Bronchial epithelial cell (primary cell): ENCODE results near the gene CHMP6. TPM values are rescaled to one million over a fixed set of nuclear protein-coding genes. Genes with fewer than 3 reads are reported as not detected.

ENCODE experiments used
- DNase-seq: peaks from one replicate; pipeline ENCODE4 v3.0.0-alpha.2; 2010; ENCODE audit warnings: low read depth
- FAIRE-seq: peaks from 2 replicates; lab custom pipeline; 2011; peaks lifted over from hg19 to GRCh38; lab: Jason Lieb, UNC
- H3K27me3 ChIP-seq: 2 replicates; pipeline ENCODE4 v1.5.1; 2011; ENCODE audit warnings: low read length; ENCODE audit not compliant: control insufficient read depth, insufficient read depth
- H3K36me3 ChIP-seq: 2 replicates; pipeline ENCODE4 v1.5.1; 2011; ENCODE audit warnings: low read length; ENCODE audit not compliant: control insufficient read depth, insufficient read depth
- H3K4me3 ChIP-seq: 2 replicates; pipeline ENCODE4 v1.5.1; 2011; ENCODE audit warnings: mild to moderate bottlenecking, low read depth, low read length, control low read depth
- CTCF ChIP-seq: IDR thresholded peaks from 2 replicates; pipeline ENCODE4 v1.5.1; 2011; ENCODE audit warnings: mild to moderate bottlenecking, moderate library complexity, low read length, control low read depth, inconsistent platforms; ENCODE audit not compliant: insufficient read depth, severe bottlenecking
- total RNA-seq: library from RNA; depleted of rRNA; stranded (reverse); fragments of >200 nt; gene quantifications from 2 replicates; pipeline ENCODE4 v1.2.1, GENCODE V29; 2014

CHMP6 gene
- total RNA-seq, 1 donor from 2014 or later, result 5.8 TPM

GRCh38 chr17:81025065-81025740, 33.6 kb downstream of the CHMP6 start:
- no peak for FAIRE-seq
- TF ChIP-seq CTCF, result no peak

GRCh38 chr17:81025741-81026129, 34.1 kb downstream of the CHMP6 start:
- no peak for TF ChIP-seq CTCF
- DNase-seq (no peak), FAIRE-seq (no peak)
- no peaks in the 10 kb centered on the region for H3K36me3 ChIP-seq
- H3K4me3 ChIP-seq, result no peak overlapping the region
- peaks cover 20% of the 10 kb centered on the region for H3K27me3 ChIP-seq

More at GRCh38 chr17:81025065-81025740, 33.6 kb downstream of the CHMP6 start:
- no peak for DNase-seq
- no peak overlapping the region for H3K4me3 ChIP-seq
- no peaks in the 10 kb centered on the region for H3K36me3 ChIP-seq
- peaks cover 20% of the 10 kb centered on the region for H3K27me3 ChIP-seq

GRCh38 chr17:81026266-81027036, 34.8 kb downstream of the CHMP6 start:
- no peak for TF ChIP-seq CTCF
- Histone ChIP-seq H3K27me3 (peaks cover 20% of the 10 kb centered on the region), H3K4me3 (no peak overlapping the region), H3K36me3 (no peaks in the 10 kb centered on the region)
- FAIRE-seq, result no peak
- no peak for DNase-seq

- no peak for TF ChIP-seq CTCF
- Histone ChIP-seq H3K4me3 (no peak overlapping the region), H3K36me3 (no peaks in the 10 kb centered on the region), H3K27me3 (peaks cover 20% of the 10 kb centered on the region)
- no peak for DNase-seq
- FAIRE-seq, result no peak
These were observed 35.4 kb downstream of the CHMP6 start for GRCh38 chr17:81027038-81027437.

GRCh38 chr17:81027591-81028505, 36.2 kb downstream of the CHMP6 start:
- Histone ChIP-seq H3K27me3 (peaks cover 20% of the 10 kb centered on the region), H3K4me3 (no peak overlapping the region), H3K36me3 (no peaks in the 10 kb centered on the region)
- FAIRE-seq (no peak), DNase-seq (no peak)
- TF ChIP-seq CTCF, result no peak
